Cerebellar nuclear complex (tissue), 1 donor: ENCODE results near the gene LIN9.
"Not testable (repeated sequence)": the region's sequence is repeated elsewhere in the genome, so short reads cannot be mapped to it uniquely, and the experiment has no call there.

Experiments
- DNase-seq, 2 experiments: peaks; one replicate each; lab custom pipeline; 2025; lab: John Stamatoyannopoulos, UW

Gene LIN9

DNA sequence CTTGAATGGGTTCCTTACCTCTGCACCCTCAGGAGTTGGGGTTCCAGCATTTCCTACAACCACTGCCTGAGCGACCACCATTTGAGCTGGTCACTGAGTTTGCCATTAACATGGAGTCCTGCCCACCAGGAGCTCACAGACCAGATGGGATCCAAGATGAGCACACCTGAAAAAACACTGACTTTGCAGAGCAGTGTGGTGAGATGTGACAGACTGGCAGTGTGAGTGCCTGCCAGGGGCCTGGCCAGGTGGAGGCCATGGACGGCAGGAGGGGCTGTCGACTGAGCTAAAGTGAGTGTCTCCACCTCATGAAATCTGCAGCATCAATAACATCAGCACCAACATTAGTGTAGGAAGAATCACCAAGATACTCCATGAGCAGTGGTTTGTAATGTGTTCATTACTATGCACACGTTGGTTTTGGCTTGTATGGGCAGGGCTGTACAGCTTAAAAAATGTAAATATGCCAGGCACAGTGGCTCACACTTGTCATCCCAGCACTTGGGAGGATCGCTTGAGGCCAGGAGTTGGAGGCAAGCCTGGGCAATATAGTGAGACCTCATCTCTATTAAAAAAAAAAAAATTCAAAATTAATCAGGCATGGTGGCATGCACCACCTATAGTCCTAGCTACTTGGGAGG is 97.7 kb downstream of the LIN9 start:
- DNase-seq = peak in 1 of 2 experiments; percentile 36

DNA sequence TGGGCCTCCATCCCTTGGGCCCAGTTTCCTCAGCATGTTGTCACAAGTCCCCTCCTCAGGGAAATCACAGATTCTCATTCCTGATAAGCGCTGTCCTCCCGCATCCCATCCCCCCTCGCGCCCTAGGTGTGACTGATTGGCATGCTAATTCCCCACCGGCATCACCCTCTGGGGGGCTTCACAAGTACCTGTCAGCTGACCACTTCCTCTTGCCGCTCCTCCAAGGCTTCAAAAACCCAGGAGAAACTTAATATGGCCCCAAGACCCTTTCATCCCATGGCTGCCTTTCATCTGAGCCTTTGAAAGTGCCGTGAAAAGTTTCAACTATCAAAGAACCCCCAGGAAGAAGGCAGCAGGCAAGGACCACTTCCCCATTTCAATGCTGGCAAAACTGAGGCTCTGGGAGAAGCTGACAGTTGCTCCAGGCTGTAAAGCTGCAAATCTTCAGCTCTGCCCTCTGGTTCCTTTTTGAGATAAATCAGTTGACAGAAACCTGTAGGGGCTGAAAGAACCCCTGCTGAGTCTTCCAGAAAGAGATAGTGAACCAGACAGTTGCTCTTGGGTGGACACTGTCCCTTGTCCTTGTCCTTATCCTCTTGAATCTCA is 98.3 kb downstream of the LIN9 start:
- no peak for DNase-seq

DNA sequence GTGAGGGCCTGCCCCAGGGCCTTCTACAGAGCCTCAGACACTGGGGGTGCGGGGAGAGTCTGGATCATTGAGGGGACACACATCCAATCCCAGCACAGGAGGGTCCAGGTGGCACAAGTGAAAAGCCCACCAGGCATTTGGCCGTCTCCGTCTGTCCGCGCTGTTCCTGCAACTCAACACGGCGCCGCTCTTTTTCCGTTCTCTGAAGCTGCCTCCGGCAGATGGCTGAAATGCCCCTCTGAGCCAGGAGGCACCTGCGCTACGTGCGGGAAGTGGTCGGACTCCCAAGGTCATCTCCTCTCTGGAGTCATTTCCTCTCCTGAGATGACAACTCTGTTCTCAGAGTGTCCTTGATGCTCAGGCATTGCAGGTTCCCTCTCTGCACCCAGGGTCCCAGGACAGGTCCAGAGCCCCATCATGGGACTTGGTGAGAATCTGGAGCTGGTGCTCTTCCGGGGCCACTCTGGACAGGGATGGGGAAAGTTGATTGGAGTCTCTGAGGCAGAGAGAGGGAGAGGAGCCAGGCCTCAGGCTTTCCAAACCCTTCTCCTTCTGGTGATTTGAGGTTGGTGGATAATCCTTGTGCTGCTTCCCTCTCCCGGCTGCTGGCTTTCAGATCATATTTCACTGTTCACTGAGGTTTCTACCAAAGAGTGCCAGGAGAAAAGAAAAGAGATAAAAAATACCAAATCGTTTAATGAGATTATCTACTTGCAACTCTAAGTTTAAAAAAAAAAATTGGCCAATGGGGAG is 99.5 kb downstream of the LIN9 start:
- no peak for DNase-seq

DNA sequence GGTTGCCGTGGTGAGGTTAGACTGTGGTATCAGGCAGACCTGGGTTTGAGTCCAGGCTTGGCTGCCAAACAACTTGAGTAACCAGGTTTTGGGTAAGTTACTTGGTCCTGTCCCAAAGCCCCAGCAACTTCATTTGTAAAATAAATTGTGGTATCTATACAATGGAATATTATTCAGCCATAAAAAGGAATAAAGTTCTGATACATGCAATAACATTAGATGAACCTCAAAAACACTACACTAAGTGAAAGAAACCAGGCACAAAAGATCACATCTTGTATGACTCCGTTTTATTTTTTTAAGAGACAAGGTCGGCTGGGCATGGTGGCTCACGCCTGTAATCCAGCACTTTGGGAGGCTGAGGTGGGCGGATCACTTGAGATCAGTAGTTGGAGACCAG is 101.9 kb downstream of the LIN9 start:
- no peak for DNase-seq

DNA sequence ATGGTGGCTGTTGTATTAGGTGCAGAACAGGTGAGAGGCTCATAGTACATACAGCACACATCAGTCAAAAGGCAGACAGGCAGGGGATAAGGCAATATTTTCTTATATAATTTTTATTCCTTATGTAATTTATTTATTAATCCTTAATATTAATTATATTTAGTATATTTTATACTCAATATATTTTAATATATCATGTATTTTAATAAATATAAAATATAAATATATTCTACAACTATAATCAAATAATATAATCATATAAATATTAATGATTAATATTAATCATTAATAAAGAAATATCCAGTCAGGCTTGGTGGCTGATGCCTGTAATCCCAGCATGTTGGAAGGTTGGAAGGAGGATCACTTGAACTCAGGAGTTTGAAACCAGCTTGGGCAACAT is 104.8 kb downstream of the LIN9 start:
- DNase-seq = no peak

DNA sequence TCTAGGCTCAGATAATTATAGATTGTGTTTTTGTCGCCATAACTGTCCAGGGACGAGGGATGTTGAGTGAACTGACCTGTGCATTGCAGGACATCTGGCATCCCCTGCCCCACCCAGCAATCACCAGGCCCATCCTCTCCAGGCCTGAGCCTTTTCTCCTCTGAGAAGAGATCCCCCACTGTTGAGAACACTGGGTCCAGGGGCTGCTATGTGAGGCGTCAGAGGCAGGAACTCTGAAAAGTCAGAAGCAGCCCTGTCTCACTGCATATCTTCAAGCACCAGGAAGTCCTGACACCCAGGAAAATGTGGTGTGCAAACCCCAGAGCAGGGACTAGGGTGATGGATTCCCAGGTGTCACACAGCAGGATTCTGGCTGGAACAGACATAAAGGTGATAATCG is 105.3 kb downstream of the LIN9 start:
- DNase-seq = no peak

DNA sequence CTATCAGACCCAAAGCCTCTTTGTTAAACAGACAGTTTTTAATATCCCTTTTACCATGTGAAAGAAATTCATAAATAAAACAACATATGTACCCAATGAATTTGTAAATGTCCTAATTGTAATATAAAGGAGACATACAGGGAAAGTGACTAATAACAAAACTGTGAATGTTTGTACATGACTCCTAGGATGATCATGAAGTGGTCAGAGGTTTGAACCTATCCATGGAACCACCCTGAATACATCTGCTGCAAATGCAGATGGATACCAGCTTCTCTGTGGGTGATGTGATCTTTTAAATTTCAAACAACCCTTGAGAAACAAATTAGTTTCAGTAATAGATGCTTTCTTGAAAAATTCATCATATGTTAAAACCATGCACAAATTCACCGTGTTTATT is 105.7 kb downstream of the LIN9 start:
- no peak for DNase-seq

DNA sequence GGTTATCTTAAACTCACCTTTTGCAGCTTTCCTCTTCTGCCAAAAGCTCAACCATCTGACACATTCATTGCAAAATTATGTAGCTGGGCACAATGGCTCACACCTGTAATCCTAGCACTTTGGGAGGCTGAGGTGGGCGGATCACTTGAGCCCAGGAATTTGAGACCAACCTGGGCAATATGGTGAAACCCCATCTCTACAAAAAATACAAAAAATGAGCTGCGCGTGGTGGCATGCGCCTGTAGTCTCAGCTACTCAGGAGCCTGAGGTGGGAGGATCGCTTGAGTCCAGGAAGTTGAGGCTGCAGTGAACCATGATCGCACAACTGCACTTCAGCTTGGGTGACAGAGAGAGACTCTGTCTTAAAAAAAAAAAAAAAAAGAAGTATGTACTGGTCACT is 106.3 kb downstream of the LIN9 start:
- DNase-seq = not testable (repeated sequence)

DNA sequence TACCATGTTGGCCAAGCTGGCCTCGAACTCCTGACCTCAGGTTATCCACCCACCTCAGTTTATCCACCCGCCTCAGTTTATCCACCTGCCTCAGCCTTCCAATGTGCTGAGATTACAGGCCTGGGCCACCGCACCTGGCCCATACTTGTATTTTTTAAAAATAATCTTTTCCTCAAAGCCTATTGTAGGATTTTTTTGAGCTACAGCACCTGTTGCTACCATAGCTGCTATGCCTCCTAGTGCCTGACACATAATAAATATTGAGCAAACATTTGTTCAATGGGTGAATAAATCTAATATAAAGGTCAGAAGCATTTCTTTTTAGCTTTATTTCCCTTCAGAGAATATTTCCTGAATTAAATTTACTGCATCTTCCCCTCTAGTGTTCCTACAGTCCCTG is 106.7 kb downstream of the LIN9 start:
- no peak for DNase-seq

DNA sequence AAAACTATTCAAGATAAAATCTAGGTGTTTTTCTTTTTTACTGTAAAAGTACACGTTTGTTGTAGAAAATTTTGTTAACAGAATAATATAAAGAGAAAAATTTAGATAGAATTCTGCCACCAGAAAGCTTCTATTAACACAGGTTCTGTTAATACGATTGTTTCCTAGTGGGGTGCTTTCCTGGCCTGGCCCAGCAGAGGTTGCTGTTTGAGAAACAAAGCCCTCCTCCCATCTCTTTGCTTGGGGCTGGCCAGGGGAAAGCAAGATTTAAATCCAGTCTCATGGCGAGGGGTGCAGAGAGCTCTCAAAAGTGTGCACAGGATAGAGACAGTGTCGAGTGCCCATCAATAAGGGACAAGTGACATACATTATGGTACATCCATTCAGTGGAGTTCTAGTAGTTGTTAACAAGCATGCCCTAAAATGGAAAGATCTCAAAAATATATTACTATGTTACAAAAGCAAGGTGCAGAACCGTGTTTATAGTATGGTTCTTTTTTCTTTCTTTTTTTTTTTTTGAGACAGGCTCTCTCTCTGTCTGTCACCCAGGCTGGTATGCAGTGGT is 107.9 kb downstream of the LIN9 start:
- DNase-seq = no peak

DNA sequence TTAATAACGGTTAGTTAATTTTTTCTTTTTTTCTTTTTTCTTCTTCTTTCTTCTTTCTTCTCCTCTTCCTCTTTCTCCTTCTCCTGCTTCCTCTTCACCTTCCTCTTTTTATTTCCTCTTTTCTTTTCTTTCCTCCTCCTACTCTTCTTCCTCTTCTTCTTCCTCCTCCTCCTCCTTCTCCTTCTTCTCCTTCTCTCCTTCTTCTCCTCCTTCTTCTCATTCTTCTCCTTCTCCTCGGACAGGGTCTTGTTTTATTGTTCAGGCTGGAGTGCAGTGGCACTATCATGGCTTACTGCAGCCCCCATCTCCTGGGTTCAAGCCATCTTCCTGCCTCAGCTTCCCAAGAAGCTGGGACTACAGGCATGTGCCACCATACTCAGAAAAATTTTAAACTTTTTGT is 109.0 kb downstream of the LIN9 start:
- no peak for DNase-seq

DNA sequence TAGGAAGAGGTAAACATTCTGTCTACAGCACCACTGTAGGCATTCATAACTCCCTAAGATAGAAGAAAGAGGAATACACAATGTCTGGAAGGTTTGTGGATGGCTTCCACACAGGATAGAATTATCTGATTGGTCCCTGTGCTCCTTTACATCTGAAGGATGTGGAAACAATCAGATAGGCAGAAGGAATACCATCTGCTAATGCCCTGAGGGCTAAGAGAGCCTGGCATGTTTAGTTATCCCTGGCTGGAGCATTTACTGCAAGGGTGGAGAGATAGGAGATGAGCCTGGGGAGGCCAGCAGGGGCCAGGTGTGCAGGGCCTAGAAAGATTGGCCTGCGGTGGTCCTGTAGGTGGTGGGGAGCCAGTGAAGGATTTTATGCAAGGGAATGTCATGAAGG is 113.8 kb downstream of the LIN9 start:
- DNase-seq = no peak

DNA sequence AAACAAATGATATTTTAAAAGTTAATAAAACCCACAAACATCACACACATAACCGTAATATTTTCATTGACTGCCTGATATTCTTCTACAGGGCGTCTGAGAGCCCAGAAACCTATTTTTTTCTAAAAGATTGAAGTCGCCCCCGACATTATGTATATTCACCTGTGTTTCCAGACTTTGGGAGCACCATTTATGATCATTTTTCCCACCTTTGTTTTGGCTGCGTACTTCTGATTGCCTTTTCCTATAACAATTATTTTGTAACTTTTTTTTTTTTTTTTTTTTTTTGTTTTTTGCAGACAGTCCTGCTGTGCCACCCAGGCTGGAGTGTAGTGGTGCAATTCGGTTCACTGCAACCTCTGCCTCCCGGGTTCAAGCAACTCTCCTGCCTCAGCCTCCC is 121.6 kb downstream of the LIN9 start:
- DNase-seq = no peak

DNA sequence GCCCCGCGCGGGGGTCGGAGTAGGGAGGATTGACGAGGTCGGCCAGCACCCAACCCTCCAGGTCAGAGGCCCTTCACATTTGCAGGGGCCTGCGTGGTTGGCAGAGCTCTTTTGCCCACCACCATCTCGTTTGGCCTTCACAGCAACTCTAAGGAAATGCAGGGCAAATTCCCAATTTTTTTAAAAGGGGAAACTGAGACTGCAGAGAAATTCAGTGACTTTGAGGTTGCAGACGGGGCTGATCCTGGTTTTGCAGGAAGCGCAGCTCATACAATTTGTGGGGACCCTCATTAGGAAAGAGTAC is 122.0 kb downstream of the LIN9 start:
- DNase-seq = no peak

DNA sequence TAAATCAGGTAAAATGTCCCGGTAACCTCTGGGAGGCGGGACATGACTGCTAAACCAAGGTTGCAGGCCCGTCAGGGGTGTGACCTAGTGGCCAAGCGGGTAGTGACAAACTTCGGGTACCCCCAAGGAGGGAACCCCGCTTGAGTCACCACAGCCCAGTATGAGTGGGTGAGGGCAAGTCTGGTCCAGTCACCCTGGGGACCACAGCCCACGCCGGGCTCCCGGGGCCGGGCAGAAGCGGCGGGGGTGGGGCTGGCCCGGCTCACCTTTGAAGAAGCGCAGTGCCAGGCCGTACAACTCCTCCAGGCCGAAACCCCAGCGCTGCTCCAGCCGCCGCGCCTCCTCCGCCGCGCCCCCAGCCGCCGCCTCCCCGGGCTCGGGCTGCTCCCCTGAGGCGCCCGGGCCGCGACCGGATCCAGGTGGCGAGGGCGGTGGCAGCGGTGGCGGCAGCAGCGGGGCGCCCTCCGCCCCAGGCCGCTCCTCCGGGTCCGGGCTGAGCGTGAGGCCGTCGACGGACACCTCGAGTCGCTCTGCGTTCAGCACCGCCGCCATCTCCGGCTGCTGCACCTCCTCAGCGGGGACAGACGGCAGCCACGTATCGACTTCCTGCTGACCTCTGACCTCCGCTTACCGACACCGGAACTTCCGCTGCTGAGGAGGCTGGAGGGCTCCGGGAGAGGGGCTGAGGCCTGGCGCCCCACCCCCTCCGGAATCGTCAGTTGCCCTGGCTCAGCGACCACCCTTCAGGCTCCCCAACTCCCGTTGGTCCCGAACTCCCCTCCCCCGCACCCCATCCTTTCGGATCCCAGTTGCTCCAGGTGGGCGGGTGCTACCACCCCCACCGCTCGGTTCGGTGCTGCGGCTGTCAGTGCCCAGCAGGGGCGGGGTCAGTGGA is 122.6 kb downstream of the LIN9 start, which contains the start of gene ACBD3:
TSS of gene ACBD3 (minus strand) at position 618 of the 895 bp plus-strand sequence. CDS start at position 552, 66 bp downstream.
- peak in 1 of 2 experiments; percentile 60 for DNase-seq

DNA sequence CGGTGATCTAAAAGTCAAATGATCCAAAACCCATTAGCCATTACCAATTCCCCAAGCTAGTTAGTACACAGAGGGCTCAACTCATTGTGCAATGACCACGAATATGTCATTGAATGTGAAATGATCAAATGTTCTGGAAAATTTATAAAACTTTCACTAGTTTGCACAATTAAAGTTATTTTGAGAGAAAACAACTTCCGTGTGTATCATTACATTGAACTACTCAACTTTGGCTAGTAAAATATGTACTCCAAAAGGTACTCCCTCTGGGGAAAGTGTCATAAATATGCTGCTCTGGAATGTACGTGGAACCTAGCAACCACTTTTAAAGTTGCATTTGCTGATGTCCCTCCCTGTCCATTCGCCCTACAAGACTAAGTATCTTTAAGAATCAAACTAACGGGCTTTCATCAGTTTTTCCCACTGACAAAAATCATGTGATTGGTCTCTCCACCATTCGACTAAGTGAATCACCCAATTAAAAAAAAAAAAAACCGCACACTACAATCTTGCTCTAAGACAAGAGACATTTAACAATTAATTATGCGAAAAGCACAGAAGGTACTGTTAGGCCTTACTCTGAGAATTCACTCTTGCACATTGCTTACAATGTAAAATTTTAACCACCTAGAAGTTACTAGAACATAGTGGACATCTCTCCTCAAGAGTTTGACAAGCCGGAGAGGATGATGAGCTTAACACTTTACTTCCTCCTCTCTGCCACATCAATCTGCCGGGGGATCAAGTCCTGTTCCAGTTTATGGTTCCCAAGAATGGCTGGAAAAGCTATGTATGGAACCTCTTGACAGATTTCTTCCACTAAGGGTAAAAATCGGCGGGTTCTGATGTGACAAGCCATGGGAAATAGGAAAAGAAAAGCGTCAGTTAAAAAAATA is 123.6 kb downstream of the LIN9 start:
- DNase-seq = no peak

DNA sequence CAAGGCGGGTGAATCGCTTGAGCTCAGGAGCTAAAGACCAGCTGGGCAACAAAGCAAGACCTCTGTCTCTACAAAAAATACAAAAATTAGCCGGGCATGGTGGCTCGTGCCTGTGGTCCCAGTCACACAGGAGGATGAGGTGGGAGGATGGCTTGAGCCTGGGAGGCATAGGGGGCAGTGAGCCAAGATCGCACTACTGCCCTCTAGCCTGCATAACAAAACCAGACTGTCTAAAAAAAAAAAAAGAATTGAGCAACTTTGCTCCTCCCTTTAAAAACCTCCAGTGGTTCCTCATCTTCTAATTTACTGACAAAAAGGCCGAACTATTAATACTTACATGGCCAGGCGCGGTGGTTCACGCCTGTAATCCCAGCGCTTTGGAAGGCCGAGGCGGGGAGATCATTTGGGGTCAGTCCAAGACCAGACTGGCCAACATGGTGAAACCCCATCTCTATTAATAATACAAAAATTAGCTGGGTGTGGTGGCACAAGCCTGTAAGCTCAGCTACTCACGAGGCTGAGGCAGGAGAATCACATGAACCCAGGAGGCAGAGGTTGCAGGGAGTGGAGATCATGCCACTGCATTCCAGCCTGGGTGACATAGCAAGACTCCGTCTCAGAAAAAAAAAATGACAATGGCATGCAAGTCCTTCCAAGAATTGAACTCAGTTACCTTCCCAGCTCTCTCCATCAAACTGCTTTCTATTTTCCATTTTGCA is 126.8 kb downstream of the LIN9 start:
- no peak for DNase-seq
